CD4-positive, alpha-beta T cell (primary cell): ENCODE data around the gene AKAP9. TPM values are rescaled to one million over a fixed set of nuclear protein-coding genes. Genes with fewer than 3 reads are reported as not detected.

ENCODE experiments used
- ATAC-seq: fragments of 200-7000 bp; cut with Tn5 transposase; one replicate; pipeline ENCODE4 v1.10.0; 2022; ENCODE audit warnings: mild to moderate bottlenecking; ENCODE audit not compliant: poor library complexity
- CTCF ChIA-PET: fragments of 350-600 bp; sonication (Branson Sonifier 250); formaldehyde crosslinking; loops from one replicate; lab custom pipeline; 2021; ENCODE audit warnings: antibody characterized with exemption, inconsistent platforms; lab: Charles Lee
- POLR2A ChIA-PET: fragments of 350-600 bp; sonication (Branson Sonifier 250); formaldehyde crosslinking; loops from one replicate; lab custom pipeline; 2021; ENCODE audit warnings: antibody characterized with exemption, inconsistent platforms; lab: Charles Lee
- DNase-seq, 14 experiments: peaks; one replicate each; pipeline ENCODE4 v3.0.0-alpha.2; 2013 to 2020; ENCODE audit warnings: mixed read lengths in 2 of 14
- H3K27ac ChIP-seq, 2 donors: one replicate each; pipeline versions ENCODE4 v1.5.1 to v1.7.0; 2013; ENCODE audit warnings: low read length in 2 of 2, low read depth in 1 of 2, mild to moderate bottlenecking in 1 of 2
- H3K27me3 ChIP-seq, 2 experiments: 1 replicate in 1 of 2; 2 replicates in 1 of 2; pipeline versions ENCODE4 v1.6.1 to v1.7.0; 2013; ENCODE audit warnings: low read length in 2 of 2, control low read depth in 1 of 2, mild to moderate bottlenecking in 1 of 2, moderate library complexity in 1 of 2; ENCODE audit not compliant: insufficient read depth in 2 of 2, control insufficient read depth in 1 of 2
- H3K36me3 ChIP-seq: one replicate; pipeline ENCODE4 v1.6.1; 2013; ENCODE audit warnings: low read length, control low read depth; ENCODE audit not compliant: insufficient read depth
- H3K4me1 ChIP-seq: one replicate; pipeline ENCODE4 v1.6.1; 2013; ENCODE audit warnings: low read length, control low read depth; ENCODE audit not compliant: insufficient read depth
- H3K4me3 ChIP-seq: one replicate; pipeline ENCODE4 v1.5.1; 2013; ENCODE audit warnings: mild to moderate bottlenecking, low read length, moderate library complexity
- H3K9me3 ChIP-seq, 2 experiments: 1 replicate in 1 of 2; 2 replicates in 1 of 2; pipeline versions ENCODE4 v1.6.1 to v1.7.0; 2013; ENCODE audit warnings: low read length in 2 of 2, mild to moderate bottlenecking in 2 of 2, control low read depth in 1 of 2, moderate library complexity in 1 of 2; ENCODE audit not compliant: control insufficient read depth in 1 of 2, insufficient read depth in 1 of 2
- H3K27ac Mint-ChIP-seq: one replicate; pipeline ENCODE4 v1.8.0; 2020; ENCODE audit warnings: mixed read lengths
- H3K27me3 Mint-ChIP-seq: one replicate; pipeline ENCODE4 v1.8.0; 2021; ENCODE audit warnings: mixed read lengths
- H3K36me3 Mint-ChIP-seq: one replicate; pipeline ENCODE4 v1.8.0; 2021; ENCODE audit warnings: low read depth, mixed read lengths
- H3K4me1 Mint-ChIP-seq: one replicate; pipeline ENCODE4 v1.8.0; 2021; ENCODE audit warnings: low read depth, mixed read lengths
- H3K4me3 Mint-ChIP-seq: one replicate; pipeline ENCODE4 v1.8.0; 2020; ENCODE audit warnings: mild to moderate bottlenecking, mixed read lengths
- H3K9me3 Mint-ChIP-seq: one replicate; pipeline ENCODE4 v1.8.0; 2020; ENCODE audit warnings: mixed read lengths
- CTCF ChIP-seq: fragments of 200-600 bp; IDR thresholded peaks from one replicate; pipeline ENCODE4 v1.8.0; 2022; ENCODE audit warnings: antibody characterized with exemption, mild to moderate bottlenecking
- intact Hi-C, 2 experiments: fragments of 100-400 bp; cut with DNase I in 1 of 2; cut with micrococcal nuclease in 1 of 2; formaldehyde crosslinking; loops; one replicate each; pipeline versions ENCODE4 v1.15.1 to v1.9.0; 2023 to 2025; cut with DNase I, micrococcal nuclease
- total RNA-seq, 174 experiments: library from RNA in 2 of 174; stranded (reverse) in 2 of 174; gene quantifications; one replicate each; pipeline ENCODE4 v1.2.3 and lab custom pipeline; 2021 to 2026

Gene AKAP9
- total RNA-seq, 2 experiments from 2014 or later: 62.5 to 64.8 TPM

- ATAC-seq (no peak), DNase-seq (no peak)
- Mint-ChIP-seq H3K27ac (no peak overlapping the region), H3K4me3 (no peak overlapping the region), H3K9me3 (no peaks in the 10 kb centered on the region), H3K36me3 (peaks cover 70% of the 10 kb centered on the region), H3K4me1 (no peaks in the 10 kb centered on the region), H3K27me3 (no peaks in the 10 kb centered on the region)
- Histone ChIP-seq H3K9me3 (no peaks in the 10 kb centered on the region), H3K27ac (no peak overlapping the region), H3K27me3 (no peaks in the 10 kb centered on the region), H3K4me3 (no peak overlapping the region), H3K36me3 (peaks cover 48% of the 10 kb centered on the region), H3K4me1 (no peaks in the 10 kb centered on the region)
- no peak for TF ChIP-seq CTCF
- ChIA-PET POLR2A (no interaction called here), CTCF (no interaction called here)
- intact Hi-C loops: no loop called here
Observed at GRCh38 chr7:92043098-92043497, 102.4 kb downstream of the AKAP9 start.

- H3K27ac Mint-ChIP-seq: no peak overlapping the region
- DNase-seq (no peak), ATAC-seq (no peak)
- CTCF ChIA-PET: no interaction called here
- no peak for TF ChIP-seq CTCF
- Histone ChIP-seq H3K36me3 (peaks cover 44% of the 10 kb centered on the region), H3K9me3 (no peaks in the 10 kb centered on the region), H3K27ac (no peak overlapping the region), H3K27me3 (no peaks in the 10 kb centered on the region), H3K4me3 (no peak overlapping the region), H3K4me1 (no peaks in the 10 kb centered on the region)
- peaks cover 70% of the 10 kb centered on the region for H3K36me3 Mint-ChIP-seq
- H3K27me3 Mint-ChIP-seq: no peaks in the 10 kb centered on the region
- POLR2A ChIA-PET: no interaction called here
- no peak overlapping the region for H3K4me3 Mint-ChIP-seq
- intact Hi-C loops: no loop called here
- no peaks in the 10 kb centered on the region for H3K4me1 Mint-ChIP-seq
- H3K9me3 Mint-ChIP-seq: no peaks in the 10 kb centered on the region
Observed at GRCh38 chr7:92043637-92044036, 103.0 kb downstream of the AKAP9 start.

- no peak for TF ChIP-seq CTCF
- no peaks in the 10 kb centered on the region for H3K27me3 ChIP-seq
- peaks cover 45% of the 10 kb centered on the region for H3K36me3 ChIP-seq
- H3K4me3 Mint-ChIP-seq: no peak overlapping the region
- H3K27ac ChIP-seq: no peak overlapping the region
- H3K27me3 Mint-ChIP-seq: no peaks in the 10 kb centered on the region
- POLR2A ChIA-PET: no interaction called here
- H3K4me1 ChIP-seq: no peaks in the 10 kb centered on the region
- no peaks in the 10 kb centered on the region for H3K9me3 Mint-ChIP-seq
- DNase-seq: no peak
- H3K27ac Mint-ChIP-seq: no peak overlapping the region
- ATAC-seq: no peak
- no peaks in the 10 kb centered on the region for H3K9me3 ChIP-seq
- intact Hi-C loops: no loop called here
- H3K4me1 Mint-ChIP-seq: no peaks in the 10 kb centered on the region
- CTCF ChIA-PET: no interaction called here
- H3K4me3 ChIP-seq: no peak overlapping the region
- H3K36me3 Mint-ChIP-seq: peaks cover 75% of the 10 kb centered on the region
Observed at GRCh38 chr7:92044148-92044547, 103.5 kb downstream of the AKAP9 start.
